ENCODE results near the gene GIPR.

GIPR gene

DNA sequence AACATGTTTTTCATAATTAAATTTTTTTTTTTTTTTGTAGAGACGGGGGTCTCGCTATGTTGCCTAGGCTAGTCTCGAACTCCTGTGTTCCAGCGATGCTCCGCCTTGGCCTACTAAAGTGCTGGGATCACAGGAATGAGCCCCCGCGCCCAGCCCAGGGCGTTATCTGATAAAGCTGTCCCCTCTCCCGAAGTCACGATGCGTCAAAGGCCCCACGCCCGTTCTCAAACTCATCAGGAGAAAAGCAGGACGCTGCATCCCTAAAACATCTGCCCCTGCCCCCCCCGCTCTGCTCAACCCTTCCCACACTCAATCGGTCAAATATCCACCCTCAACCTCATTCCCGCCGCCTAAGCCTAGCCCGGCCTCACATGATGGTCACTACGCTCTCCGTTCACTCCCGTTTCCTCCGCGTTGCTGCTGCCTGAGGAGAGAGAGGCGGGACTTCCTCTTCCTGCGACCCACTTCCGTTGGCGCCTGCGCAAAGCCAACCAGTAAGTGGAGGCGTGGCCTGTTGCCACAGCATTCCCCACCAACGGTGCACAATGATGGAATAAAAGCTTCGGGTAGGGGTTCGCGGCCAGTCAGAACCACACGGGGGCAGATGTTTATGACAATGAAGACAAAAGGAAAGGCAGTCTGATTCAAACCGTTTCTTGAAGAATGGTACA, 23.6 kb downstream of the GIPR start, which contains the start of gene SNRPD2:
Gene SNRPD2, minus strand, starts transcription at position 438 of the 671 bp plus-strand sequence. Its CDS starts 65 bp downstream, at position 373.
- DNase-seq (ENCODE audit: low spot score), result peak; percentile 91
- in situ Hi-C loops (cut with MboI; ENCODE audit: low pct_unique_long_range_greater_than_20kb, low sequenced_read_pairs, unreplicated experiment), result no loop called here
- TF ChIP-seq, protein P1, sequence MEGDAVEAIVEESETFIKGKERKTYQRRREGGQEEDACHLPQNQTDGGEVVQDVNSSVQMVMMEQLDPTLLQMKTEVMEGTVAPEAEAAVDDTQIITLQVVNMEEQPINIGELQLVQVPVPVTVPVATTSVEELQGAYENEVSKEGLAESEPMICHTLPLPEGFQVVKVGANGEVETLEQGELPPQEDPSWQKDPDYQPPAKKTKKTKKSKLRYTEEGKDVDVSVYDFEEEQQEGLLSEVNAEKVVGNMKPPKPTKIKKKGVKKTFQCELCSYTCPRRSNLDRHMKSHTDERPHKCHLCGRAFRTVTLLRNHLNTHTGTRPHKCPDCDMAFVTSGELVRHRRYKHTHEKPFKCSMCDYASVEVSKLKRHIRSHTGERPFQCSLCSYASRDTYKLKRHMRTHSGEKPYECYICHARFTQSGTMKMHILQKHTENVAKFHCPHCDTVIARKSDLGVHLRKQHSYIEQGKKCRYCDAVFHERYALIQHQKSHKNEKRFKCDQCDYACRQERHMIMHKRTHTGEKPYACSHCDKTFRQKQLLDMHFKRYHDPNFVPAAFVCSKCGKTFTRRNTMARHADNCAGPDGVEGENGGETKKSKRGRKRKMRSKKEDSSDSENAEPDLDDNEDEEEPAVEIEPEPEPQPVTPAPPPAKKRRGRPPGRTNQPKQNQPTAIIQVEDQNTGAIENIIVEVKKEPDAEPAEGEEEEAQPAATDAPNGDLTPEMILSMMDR (IDR thresholded peaks at IDR 0.05; ENCODE audit: extremely low read depth, insufficient read depth, missing control alignments), result no peak

DNA sequence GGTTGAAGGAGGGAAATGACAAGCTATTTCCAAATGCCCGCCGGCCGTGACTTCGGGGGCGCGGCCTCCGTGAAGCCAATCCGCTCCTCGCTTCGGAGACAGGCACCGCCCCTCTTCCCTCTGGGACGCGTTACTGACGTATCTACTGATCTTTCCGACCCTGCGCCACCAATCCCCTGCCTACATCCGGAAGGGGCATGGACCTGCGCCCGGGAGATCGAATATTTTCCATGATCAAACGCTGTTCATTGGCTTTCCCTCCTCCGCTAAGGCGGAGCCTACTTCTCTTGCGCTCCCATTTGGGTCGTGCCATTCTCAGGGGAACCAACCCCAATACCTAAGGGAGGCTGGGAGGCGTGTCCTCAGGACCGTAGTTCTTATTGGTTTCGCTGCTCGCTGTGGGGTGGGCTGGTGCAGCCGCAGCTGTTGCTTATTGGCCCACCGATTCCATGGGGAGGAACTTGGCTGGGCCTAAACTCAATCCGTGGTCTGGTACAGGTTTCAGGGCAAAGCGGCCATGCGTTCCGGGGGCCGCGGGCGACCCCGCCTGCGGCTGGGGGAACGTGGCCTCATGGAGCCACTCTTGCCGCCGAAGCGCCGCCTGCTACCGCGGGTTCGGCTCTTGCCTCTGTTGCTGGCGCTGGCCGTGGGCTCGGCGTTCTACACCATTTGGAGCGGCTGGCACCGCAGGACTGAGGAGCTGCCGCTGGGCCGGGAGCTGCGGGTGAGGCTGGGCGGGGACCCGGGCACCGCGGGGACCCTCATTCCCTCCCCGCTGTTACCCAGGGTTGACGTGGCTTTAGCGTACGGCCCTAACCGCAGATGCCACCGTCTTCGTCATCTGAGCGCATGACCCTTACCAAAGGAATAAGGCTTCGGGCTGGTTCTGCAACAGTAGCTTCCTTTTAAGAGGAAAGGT, 24.4 kb downstream of the GIPR start, which contains the start of gene QPCTL:
Gene QPCTL, plus strand, starts transcription at position 480 of the 919 bp plus-strand sequence. Its CDS starts 38 bp downstream, at position 518.
- DNase-seq (ENCODE audit: low spot score), result peak; percentile 95
- in situ Hi-C loops (cut with MboI; ENCODE audit: low pct_unique_long_range_greater_than_20kb, low sequenced_read_pairs, unreplicated experiment), result no loop called here
- TF ChIP-seq, protein P1 (IDR thresholded peaks at IDR 0.05; ENCODE audit: extremely low read depth, insufficient read depth, missing control alignments), result no peak

DNA sequence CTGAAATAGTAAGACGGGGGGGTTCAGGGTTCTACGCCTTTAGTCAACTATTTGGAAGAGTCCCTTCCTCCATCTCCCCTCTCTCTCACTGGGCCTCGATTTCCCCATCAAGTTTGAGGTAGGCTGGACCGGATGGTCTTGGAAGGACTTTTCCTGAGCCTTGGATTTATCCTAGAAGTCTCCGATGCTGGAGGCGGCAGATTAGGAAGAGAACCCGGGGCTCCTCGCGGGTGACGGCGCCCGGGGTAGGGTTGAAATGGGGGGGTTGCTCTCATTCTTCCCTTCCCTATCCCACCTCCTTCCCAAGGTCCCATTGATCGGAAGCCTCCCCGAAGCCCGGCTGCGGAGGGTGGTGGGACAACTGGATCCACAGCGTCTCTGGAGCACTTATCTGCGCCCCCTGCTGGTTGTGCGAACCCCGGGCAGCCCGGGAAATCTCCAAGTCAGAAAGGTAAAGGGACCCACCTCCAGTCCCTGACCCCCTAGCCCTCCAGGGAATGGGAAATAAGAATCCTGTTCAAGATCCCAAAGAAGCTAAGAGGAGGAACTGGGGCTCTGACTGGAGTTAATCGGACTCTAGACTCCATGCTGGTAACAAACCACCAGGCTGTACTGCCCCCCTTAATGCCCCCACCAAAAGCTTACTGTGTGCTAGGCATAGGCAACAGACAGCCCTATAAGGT, 25.2 kb downstream of the GIPR start:
- DNase-seq (ENCODE audit: low spot score), result peak; percentile 75
- in situ Hi-C loops (cut with MboI; ENCODE audit: low pct_unique_long_range_greater_than_20kb, low sequenced_read_pairs, unreplicated experiment), result no loop called here
- TF ChIP-seq, protein P1 (IDR thresholded peaks at IDR 0.05; ENCODE audit: extremely low read depth, insufficient read depth, missing control alignments), result peak; percentile 91

DNA sequence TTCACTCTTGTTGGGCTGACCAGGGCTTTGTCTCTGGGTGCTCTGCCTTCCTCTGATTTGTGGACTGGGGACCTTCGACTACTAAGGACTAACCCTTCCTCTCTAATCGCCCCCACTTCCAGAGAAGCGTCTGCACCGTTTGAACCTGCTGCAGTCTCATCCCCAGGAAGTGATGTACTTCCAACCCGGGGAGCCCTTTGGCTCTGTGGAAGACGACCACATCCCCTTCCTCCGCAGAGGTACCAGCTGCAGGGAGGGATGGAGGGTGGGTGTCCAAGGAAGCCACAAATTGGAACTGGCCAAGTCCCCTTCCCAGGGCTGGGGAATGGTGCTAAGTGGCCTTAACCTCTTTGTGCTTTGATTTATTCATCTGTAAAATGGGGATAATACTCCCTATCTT, 33.7 kb downstream of the GIPR start:
- no peak for DNase-seq (ENCODE audit: low spot score)
- TF ChIP-seq, protein P1 (IDR thresholded peaks at IDR 0.05; ENCODE audit: extremely low read depth, insufficient read depth, missing control alignments), result no peak
- in situ Hi-C loops (cut with MboI; ENCODE audit: low pct_unique_long_range_greater_than_20kb, low sequenced_read_pairs, unreplicated experiment), result no loop called here

DNA sequence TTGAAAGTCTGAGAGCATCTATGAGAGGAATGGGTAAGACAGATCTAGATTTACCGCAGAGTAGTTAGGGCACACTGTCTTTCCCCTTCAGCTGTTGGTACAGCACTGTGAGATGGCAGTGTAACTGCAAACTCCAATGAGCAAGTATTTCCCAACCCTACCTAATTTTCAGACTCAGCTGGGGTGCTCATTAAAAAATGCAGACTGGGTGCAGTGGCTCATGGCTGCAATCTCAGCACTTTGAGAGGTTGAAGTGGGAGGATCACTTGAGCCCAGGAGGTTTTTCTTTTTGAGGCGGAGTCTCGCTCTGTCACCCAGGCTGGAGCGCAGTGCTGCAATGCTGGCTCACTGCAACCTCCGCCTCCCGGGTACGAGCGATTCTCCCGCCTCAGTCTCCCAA, 37.1 kb downstream of the GIPR start:
- TF ChIP-seq, protein P1 (IDR thresholded peaks at IDR 0.05; ENCODE audit: extremely low read depth, insufficient read depth, missing control alignments), result no peak
- in situ Hi-C loops (cut with MboI; ENCODE audit: low pct_unique_long_range_greater_than_20kb, low sequenced_read_pairs, unreplicated experiment), result no loop called here
- DNase-seq (ENCODE audit: low spot score), result no peak
